GM19397 (cell line): Measurements from ENCODE around the gene CASZ1.

ENCODE experiments used
- ATAC-seq: cut with Tn5 transposase; IDR thresholded peaks from one replicate; pipeline ENCODE4 v1.9.1; 2021; ENCODE audit warnings: mild to moderate bottlenecking, moderate library complexity; ENCODE audit not compliant: unreplicated experiment

The CASZ1 gene

GRCh38 chr1:10733474-10734366 is 62.7 kb downstream of the CASZ1 start:
- ATAC-seq, result no peak

DNA sequence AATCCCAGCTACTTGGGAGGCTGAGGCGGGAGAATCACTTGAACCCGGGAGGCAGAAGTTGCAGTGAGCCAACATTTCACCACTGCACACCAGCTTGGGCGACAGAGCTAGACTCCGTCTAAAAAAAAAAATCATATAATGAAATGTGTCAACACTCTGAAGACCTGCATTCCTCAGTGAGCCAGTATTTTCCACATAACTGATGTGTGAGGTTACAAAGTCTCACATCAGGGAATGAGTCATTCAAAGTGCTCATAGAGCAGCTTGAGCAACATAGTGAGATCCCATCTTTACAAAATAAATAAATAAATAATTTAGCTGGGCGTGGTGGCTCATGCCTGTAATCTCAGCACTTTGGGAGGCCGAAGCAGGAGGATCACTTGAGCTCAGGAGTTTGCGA is 65.5 kb downstream of the CASZ1 start:
- no peak for ATAC-seq

- no peak for ATAC-seq
Observed at GRCh38 chr1:10728595-10729410, 67.6 kb downstream of the CASZ1 start.

GRCh38 chr1:10727751-10728232 is 68.7 kb downstream of the CASZ1 start:
- no peak for ATAC-seq

GRCh38 chr1:10726355-10726754 is 70.1 kb downstream of the CASZ1 start:
- ATAC-seq, result no peak

GRCh38 chr1:10724948-10725847 is 71.2 kb downstream of the CASZ1 start:
- ATAC-seq, result no peak

DNA sequence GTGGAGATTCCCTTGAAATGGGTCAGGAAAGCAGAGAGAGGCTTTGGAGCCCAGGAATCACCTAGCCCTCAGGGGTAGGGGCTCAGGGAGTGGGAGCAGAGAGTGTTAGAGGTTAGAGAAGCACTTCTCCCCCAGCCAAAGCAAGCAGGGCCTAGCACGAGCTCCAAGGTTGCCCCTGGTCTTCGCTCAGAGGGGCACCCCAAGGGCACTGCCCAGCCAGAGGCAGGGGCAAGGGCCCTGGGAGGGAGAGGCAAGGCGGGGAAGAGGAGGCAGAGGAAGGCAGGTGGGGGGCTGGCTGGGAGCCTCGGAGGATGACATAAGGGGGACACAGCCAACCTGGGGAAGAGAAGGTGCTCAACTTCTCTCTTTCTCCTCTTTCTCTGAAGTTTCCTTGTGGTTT is 71.9 kb downstream of the CASZ1 start:
- no peak for ATAC-seq

GRCh38 chr1:10724052-10724494 is 72.4 kb downstream of the CASZ1 start:
- ATAC-seq, result no peak

GRCh38 chr1:10723317-10723716 is 73.1 kb downstream of the CASZ1 start:
- ATAC-seq, result no peak

GRCh38 chr1:10722803-10723202 is 73.6 kb downstream of the CASZ1 start:
- no peak for ATAC-seq

- no peak for ATAC-seq
Observed at GRCh38 chr1:10721381-10722321, 74.8 kb downstream of the CASZ1 start.

- ATAC-seq, result no peak
Observed at GRCh38 chr1:10720635-10721034, 75.8 kb downstream of the CASZ1 start.

GRCh38 chr1:10718083-10718415 is 78.4 kb downstream of the CASZ1 start:
- no peak for ATAC-seq

- no peak for ATAC-seq
Observed at GRCh38 chr1:10717296-10718082, 79.0 kb downstream of the CASZ1 start.

- ATAC-seq, result no peak
Observed at GRCh38 chr1:10716840-10717239, 79.6 kb downstream of the CASZ1 start.

GRCh38 chr1:10714337-10715114 is 81.9 kb downstream of the CASZ1 start:
- ATAC-seq, result no peak

- ATAC-seq, result no peak
Observed at GRCh38 chr1:10713614-10714013, 82.8 kb downstream of the CASZ1 start.
